T1000 (cell line): ENCODE measurements around the gene ZNG1B.
"Not testable (repeated sequence)": the region's sequence is repeated elsewhere in the genome, so short reads cannot be mapped to it uniquely, and the experiment has no call there.

ENCODE experiments used
- DNase-seq: peaks from one replicate; lab custom pipeline; 2025; ENCODE audit warnings: mixed read lengths; lab: John Stamatoyannopoulos, UW

ZNG1B gene

GRCh38 chr2:113437508-113438465 is at the start of gene ZNG1B:
TSS of gene ZNG1B (plus strand) at chr2:113437691. CDS start at chr2:113437869, 178 bp downstream.
- not testable (repeated sequence) for DNase-seq

- DNase-seq = no peak
These were observed 47.2 kb upstream of the ZNG1B start for GRCh38 chr2:113390124-113390849.

- DNase-seq = no peak
These were observed 46.4 kb upstream of the ZNG1B start for GRCh38 chr2:113391073-113391472.

DNA sequence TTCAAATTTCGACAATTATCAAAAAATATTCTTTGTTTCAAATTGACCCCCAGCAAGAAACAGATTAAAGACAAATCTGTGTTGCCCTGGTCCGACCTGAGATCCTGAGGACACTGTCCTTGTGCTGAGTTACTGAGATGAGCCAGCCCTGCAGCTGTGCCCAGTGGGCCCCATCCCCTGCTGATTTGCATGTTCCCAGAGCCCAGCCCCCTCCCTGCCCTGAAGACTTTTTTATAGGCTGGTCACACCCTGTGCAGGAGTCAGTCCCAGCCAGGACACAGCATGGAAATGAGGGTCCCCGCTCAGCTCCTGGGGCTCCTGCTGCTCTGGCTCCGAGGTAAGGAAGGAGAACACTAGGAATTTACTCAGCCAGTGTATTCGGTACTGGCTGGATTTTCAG is 31.4 kb upstream of the ZNG1B start:
- no peak for DNase-seq

GRCh38 chr2:113407446-113408099 is 29.9 kb upstream of the ZNG1B start:
- no peak for DNase-seq

DNA sequence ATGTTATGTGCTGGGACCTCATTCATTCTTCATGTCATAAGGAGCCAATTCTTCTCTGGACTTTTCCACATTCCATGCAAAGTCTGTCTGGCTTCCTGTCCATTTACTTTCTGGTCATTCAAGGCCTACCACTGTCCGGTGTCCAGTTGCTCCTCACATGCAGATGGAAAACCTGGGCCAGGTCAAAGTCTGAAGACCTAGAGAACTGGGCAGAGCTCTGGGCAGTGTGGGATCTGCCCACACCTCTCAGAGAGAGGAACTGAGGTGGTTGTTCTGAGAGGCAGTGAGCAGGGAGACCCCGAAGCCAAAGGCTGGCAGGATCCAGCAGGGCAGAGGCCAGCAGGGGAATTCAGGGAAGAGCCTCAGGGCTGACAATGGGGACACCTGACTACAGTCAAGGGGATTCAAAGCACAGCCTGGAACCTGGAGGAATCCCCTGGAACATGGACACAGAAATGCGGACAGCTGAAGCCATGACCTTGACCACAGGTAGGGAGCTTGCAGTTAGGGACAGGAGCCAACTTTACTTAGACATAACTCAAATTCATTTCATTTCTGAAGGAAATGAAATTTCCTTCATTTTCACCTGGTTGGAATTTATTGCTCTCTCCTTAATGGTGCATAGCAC is 25.7 kb upstream of the ZNG1B start:
- not testable (repeated sequence) for DNase-seq

GRCh38 chr2:113412774-113413173 is 24.7 kb upstream of the ZNG1B start:
- DNase-seq = not testable (repeated sequence)

DNA sequence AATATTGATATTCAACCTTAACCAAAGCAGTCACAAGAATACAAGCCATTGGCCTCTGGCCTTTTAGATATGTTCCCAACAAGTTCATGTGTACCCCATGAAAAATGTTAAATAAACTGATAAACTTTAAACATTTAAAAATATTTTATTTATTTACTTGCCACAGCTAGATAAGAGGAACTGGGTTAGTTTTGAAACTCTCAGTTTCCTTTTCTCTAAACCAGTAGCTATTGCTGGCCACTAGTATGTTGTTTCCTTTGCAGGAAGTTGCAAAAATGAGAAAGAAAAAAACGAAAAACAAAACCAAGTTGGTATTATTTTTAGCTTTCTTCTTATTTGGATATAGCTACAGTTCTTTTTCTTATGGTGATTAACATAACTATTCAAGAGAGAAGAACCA is 5.7 kb upstream of the ZNG1B start:
- DNase-seq = not testable (repeated sequence)

DNA sequence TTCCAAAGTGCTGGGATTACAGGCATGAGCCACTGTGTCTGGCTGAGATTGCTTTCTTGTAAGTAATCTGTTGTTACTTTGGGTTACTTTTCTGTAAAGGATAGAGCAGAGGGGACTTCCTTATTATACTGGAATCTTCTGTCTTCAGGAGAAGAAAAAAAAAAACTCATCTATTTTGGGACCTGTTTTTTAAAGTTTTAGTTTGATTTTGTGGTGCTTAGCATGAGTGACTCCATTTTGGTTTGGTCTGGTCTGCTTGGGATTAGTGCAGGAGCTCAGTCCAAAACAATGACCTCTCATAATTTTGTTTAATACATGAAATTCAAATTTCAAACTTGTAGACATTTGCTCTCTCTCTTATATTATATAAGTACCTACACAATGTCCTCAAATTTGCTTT is 4.0 kb upstream of the ZNG1B start:
- DNase-seq = not testable (repeated sequence)

- DNase-seq = not testable (repeated sequence)
These were observed 28.3 kb downstream of the ZNG1B start for GRCh38 chr2:113465770-113466169.

DNA sequence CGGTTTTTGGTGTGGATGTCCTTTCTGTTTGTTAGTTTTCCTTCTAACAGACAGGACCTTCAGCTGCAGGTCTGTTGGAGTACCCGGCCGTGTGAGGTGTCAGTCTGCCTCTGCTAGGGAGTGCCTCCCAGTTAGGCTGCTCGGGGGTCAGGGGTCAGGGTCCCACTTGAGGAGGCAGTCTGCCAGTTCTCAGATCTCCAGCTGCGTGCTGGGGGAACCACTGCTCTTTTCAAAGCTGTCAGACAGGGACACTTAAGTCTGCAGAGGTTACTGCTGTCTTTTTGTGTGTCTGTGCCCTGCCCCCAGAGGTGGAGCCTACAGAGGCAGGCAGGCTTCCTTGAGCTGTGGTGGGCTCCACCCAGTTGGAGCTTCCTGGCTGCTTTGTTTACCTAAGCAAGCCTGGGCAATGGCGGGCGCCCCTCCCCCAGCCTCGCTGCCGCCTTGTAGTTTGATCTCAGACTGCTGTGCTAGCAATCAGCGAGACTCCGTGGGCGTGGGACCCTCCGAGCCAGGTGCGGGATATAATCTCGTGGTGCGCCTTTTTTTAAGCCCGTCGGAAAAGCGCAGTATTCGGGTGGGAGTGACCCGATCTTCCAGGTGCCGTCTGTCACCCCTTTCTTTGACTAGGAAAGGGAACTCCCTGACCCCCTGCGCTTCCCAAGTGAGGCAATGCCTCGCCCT is 39.3 kb downstream of the ZNG1B start:
- DNase-seq = not testable (repeated sequence)

DNA sequence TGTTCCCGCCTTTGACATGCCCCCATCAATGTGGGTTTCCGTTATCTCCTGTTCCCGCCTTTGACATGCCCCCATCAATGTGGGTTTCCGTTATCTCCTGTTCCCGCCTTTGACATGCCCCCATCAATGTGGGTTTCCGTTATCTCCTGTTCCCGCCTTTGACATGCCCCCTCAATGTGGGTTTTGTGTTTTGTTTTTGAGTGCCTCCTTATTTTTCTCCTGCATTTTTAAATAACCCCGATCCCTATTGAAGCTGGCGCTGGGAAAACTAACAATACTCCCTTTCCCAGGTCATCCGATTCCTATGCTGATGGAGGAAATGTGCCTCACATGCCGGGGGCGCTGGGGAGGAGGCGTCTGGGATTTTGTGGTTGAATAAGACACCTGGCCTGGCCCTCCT is 59.0 kb downstream of the ZNG1B start:
- not testable (repeated sequence) for DNase-seq

GRCh38 chr2:113498365-113498764 is 60.9 kb downstream of the ZNG1B start, which contains the start of gene FOXD4L1:
TSS of gene FOXD4L1 (plus strand) at chr2:113498665. CDS start at chr2:113499257, 592 bp downstream.
- DNase-seq = not testable (repeated sequence)

- DNase-seq = not testable (repeated sequence)
These were observed 61.8 kb downstream of the ZNG1B start for GRCh38 chr2:113499019-113499885.

DNA sequence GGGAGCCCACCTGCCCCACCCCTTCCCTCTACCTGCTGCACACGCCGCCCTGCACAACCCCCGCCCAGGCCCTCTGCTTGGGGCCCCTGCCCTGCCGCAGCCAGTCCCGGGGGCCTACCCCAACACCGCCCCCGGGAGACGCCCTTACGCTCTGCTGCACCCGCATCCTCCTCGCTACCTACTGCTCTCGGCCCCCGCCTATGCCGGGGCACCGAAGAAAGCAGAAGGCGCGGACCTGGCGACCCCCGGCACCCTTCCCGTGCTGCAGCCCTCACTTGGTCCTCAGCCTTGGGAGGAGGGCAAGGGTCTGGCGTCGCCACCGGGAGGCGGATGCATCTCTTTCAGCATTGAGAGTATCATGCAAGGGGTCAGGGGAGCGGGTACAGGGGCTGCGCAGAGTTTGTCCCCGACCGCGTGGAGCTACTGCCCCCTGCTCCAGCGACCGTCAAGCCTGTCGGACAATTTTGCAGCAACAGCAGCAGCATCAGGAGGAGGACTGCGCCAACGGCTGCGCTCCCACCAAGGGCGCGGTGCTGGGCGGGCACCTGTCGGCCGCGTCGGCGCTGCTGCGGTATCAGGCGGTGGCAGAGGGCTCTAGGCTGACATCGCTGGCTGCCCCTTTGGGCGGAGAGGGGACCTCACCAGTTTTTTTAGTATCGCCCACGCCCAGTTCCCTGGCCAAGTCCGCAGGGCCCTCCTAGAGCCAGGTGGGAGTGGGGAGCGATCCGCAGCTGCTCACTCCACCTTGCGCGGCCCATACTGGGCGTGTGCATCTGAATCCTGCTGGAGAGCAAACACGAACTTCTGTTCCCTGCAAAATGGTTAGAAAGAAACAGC is 62.6 kb downstream of the ZNG1B start:
- DNase-seq = not testable (repeated sequence)

GRCh38 chr2:113500723-113501038 is 63.2 kb downstream of the ZNG1B start:
- not testable (repeated sequence) for DNase-seq

- DNase-seq = not testable (repeated sequence)
These were observed 65.0 kb downstream of the ZNG1B start for GRCh38 chr2:113502216-113503093.
